UCSD-AML1 (cell line): ENCODE measurements around the gene ANKRD53.
"Not testable (repeated sequence)": the region's sequence is repeated elsewhere in the genome, so short reads cannot be mapped to it uniquely, and the experiment has no call there.

Experiments
- DNase-seq: peaks from one replicate; lab custom pipeline; 2025; ENCODE audit not compliant: unreplicated experiment; lab: John Stamatoyannopoulos, UW

The ANKRD53 gene

GRCh38 chr2:71005271-71006202 is 27.1 kb downstream of the ANKRD53 start:
- no peak for DNase-seq

- DNase-seq: no peak
Observed at GRCh38 chr2:71006323-71006722, 27.9 kb downstream of the ANKRD53 start.

- DNase-seq: no peak
Observed at GRCh38 chr2:71006955-71007799, 28.7 kb downstream of the ANKRD53 start.

- DNase-seq: no peak
Observed at GRCh38 chr2:71008342-71008741, 29.9 kb downstream of the ANKRD53 start.

- not testable (repeated sequence) for DNase-seq
Observed at GRCh38 chr2:71011786-71012185, 33.4 kb downstream of the ANKRD53 start.

GRCh38 chr2:71018625-71019024 is 40.2 kb downstream of the ANKRD53 start:
- no peak for DNase-seq

GRCh38 chr2:71019989-71020388 is 41.6 kb downstream of the ANKRD53 start:
- DNase-seq: not testable (repeated sequence)

- DNase-seq: not testable (repeated sequence)
Observed at GRCh38 chr2:71021394-71021793, 43.0 kb downstream of the ANKRD53 start.

- not testable (repeated sequence) for DNase-seq
Observed at GRCh38 chr2:71023553-71024243, 45.3 kb downstream of the ANKRD53 start.
